CD4-positive, alpha-beta T cell (primary cell): Measurements from ENCODE around the gene GPR148. TPM values are rescaled to one million over a fixed set of nuclear protein-coding genes. Genes with fewer than 3 reads are reported as not detected.

Experiments
- ATAC-seq: fragments of 200-7000 bp; cut with Tn5 transposase; one replicate; pipeline ENCODE4 v1.10.0; 2022; ENCODE audit warnings: mild to moderate bottlenecking; ENCODE audit not compliant: poor library complexity
- CTCF ChIA-PET: fragments of 350-600 bp; sonication (Branson Sonifier 250); formaldehyde crosslinking; loops from one replicate; lab custom pipeline; 2021; ENCODE audit warnings: antibody characterized with exemption, inconsistent platforms; lab: Charles Lee
- POLR2A ChIA-PET: fragments of 350-600 bp; sonication (Branson Sonifier 250); formaldehyde crosslinking; loops from one replicate; lab custom pipeline; 2021; ENCODE audit warnings: antibody characterized with exemption, inconsistent platforms; lab: Charles Lee
- DNase-seq, 14 experiments: peaks; one replicate each; pipeline ENCODE4 v3.0.0-alpha.2; 2013 to 2020; ENCODE audit warnings: mixed read lengths in 2 of 14
- H3K27ac ChIP-seq, 2 donors: one replicate each; pipeline versions ENCODE4 v1.5.1 to v1.7.0; 2013; ENCODE audit warnings: low read length in 2 of 2, low read depth in 1 of 2, mild to moderate bottlenecking in 1 of 2
- H3K27me3 ChIP-seq, 2 experiments: 1 replicate in 1 of 2; 2 replicates in 1 of 2; pipeline versions ENCODE4 v1.6.1 to v1.7.0; 2013; ENCODE audit warnings: low read length in 2 of 2, control low read depth in 1 of 2, mild to moderate bottlenecking in 1 of 2, moderate library complexity in 1 of 2; ENCODE audit not compliant: insufficient read depth in 2 of 2, control insufficient read depth in 1 of 2
- H3K36me3 ChIP-seq: one replicate; pipeline ENCODE4 v1.6.1; 2013; ENCODE audit warnings: low read length, control low read depth; ENCODE audit not compliant: insufficient read depth
- H3K4me1 ChIP-seq: one replicate; pipeline ENCODE4 v1.6.1; 2013; ENCODE audit warnings: low read length, control low read depth; ENCODE audit not compliant: insufficient read depth
- H3K4me3 ChIP-seq: one replicate; pipeline ENCODE4 v1.5.1; 2013; ENCODE audit warnings: mild to moderate bottlenecking, low read length, moderate library complexity
- H3K9me3 ChIP-seq, 2 experiments: 1 replicate in 1 of 2; 2 replicates in 1 of 2; pipeline versions ENCODE4 v1.6.1 to v1.7.0; 2013; ENCODE audit warnings: low read length in 2 of 2, mild to moderate bottlenecking in 2 of 2, control low read depth in 1 of 2, moderate library complexity in 1 of 2; ENCODE audit not compliant: control insufficient read depth in 1 of 2, insufficient read depth in 1 of 2
- H3K27ac Mint-ChIP-seq: one replicate; pipeline ENCODE4 v1.8.0; 2020; ENCODE audit warnings: mixed read lengths
- H3K27me3 Mint-ChIP-seq: one replicate; pipeline ENCODE4 v1.8.0; 2021; ENCODE audit warnings: mixed read lengths
- H3K36me3 Mint-ChIP-seq: one replicate; pipeline ENCODE4 v1.8.0; 2021; ENCODE audit warnings: low read depth, mixed read lengths
- H3K4me1 Mint-ChIP-seq: one replicate; pipeline ENCODE4 v1.8.0; 2021; ENCODE audit warnings: low read depth, mixed read lengths
- H3K4me3 Mint-ChIP-seq: one replicate; pipeline ENCODE4 v1.8.0; 2020; ENCODE audit warnings: mild to moderate bottlenecking, mixed read lengths
- H3K9me3 Mint-ChIP-seq: one replicate; pipeline ENCODE4 v1.8.0; 2020; ENCODE audit warnings: mixed read lengths
- CTCF ChIP-seq: fragments of 200-600 bp; IDR thresholded peaks from one replicate; pipeline ENCODE4 v1.8.0; 2022; ENCODE audit warnings: antibody characterized with exemption, mild to moderate bottlenecking
- intact Hi-C, 2 experiments: fragments of 100-400 bp; cut with DNase I in 1 of 2; cut with micrococcal nuclease in 1 of 2; formaldehyde crosslinking; loops; one replicate each; pipeline versions ENCODE4 v1.15.1 to v1.9.0; 2023 to 2025; cut with DNase I, micrococcal nuclease
- total RNA-seq, 174 experiments: library from RNA in 2 of 174; stranded (reverse) in 2 of 174; gene quantifications; one replicate each; pipeline ENCODE4 v1.2.3 and lab custom pipeline; 2021 to 2026

Gene GPR148
- total RNA-seq, 2 experiments from 2014 or later: not detected

DNA sequence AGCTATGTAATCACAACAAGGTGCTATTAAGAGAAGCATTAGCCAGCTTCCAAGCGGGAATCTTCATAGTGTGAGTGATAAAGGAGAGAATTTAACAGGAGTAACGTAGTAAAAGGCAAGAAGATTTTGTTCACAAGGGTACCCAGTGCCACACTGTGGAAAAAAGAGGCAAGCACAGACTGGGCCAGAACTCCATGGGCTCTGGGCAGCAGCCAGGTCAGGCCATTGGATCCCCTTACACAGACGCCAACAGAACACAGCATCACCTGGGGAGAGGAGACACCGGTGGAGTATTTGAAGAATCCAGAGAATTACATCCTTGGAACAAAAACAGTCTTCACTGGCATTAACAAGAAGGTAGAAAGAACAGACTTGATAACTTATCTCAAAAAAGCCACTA, 47.7 kb downstream of the GPR148 start:
- Mint-ChIP-seq H3K4me3 (no peak overlapping the region), H3K36me3 (no peaks in the 10 kb centered on the region), H3K27me3 (peaks cover 41% of the 10 kb centered on the region), H3K4me1 (no peaks in the 10 kb centered on the region), H3K9me3 (peaks cover 7% of the 10 kb centered on the region), H3K27ac (no peak overlapping the region)
- no peak for TF ChIP-seq CTCF
- H3K27me3 ChIP-seq: peaks cover 0 to 5% of the 10 kb centered on the region in 2 experiments
- ChIA-PET CTCF (no interaction called here), POLR2A (no interaction called here)
- DNase-seq: no peak
- no peaks in the 10 kb centered on the region for H3K4me1 ChIP-seq
- no peak overlapping the region for H3K27ac ChIP-seq
- no peak for ATAC-seq
- intact Hi-C loops: no loop called here
- H3K4me3 ChIP-seq: no peak overlapping the region
- no peaks in the 10 kb centered on the region for H3K36me3 ChIP-seq
- peaks cover 0 to 5% of the 10 kb centered on the region in 2 experiments for H3K9me3 ChIP-seq

DNA sequence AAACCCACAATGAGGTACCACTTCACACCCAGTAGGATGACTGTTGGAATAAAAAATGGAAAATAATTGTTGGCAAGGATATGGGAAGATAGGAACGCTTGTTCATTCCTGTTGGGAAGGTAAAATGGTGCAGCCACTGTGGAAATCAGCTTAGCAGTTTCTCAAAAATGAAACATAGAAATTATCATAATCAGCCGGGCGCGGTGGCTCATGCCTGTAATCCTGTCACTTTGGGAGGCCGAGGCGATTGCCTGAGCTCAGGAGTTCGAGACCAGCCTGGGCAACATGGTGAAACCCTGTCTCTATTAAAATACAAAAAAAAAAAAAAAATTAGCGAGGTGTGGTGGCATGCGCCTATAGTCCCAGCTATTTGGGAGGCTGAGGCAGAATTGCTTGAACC, 49.9 kb downstream of the GPR148 start:
- Histone ChIP-seq H3K4me1 (no peaks in the 10 kb centered on the region), H3K4me3 (no peak overlapping the region), H3K9me3 (no peaks in the 10 kb centered on the region), H3K36me3 (no peaks in the 10 kb centered on the region), H3K27me3 (peaks cover 0 to 5% of the 10 kb centered on the region in 2 experiments), H3K27ac (no peak overlapping the region)
- ATAC-seq (no peak), DNase-seq (no peak)
- ChIA-PET POLR2A (no interaction called here), CTCF (no interaction called here)
- H3K27me3 Mint-ChIP-seq: peaks cover 30% of the 10 kb centered on the region
- no peak for TF ChIP-seq CTCF
- no peak overlapping the region for H3K4me3 Mint-ChIP-seq
- no peaks in the 10 kb centered on the region for H3K4me1 Mint-ChIP-seq
- no peaks in the 10 kb centered on the region for H3K36me3 Mint-ChIP-seq
- no peak overlapping the region for H3K27ac Mint-ChIP-seq
- peaks cover 2% of the 10 kb centered on the region for H3K9me3 Mint-ChIP-seq
- intact Hi-C loops: no loop called here

Other genes starting within 250 kb of the GPR148 start
- not detected for gene POTEI, start 219.7 kb upstream of the GPR148 start, total RNA-seq
- gene CFC1B, start 207.8 kb upstream of the GPR148 start, total RNA-seq: not detected
- not detected for gene CFC1, start 129.5 kb upstream of the GPR148 start, total RNA-seq
- not detected for gene POTEJ, start 117.6 kb upstream of the GPR148 start, total RNA-seq
- gene AMER3, start 26.5 kb downstream of the GPR148 start, total RNA-seq: not detected
- gene ARHGEF4, start 107.8 kb downstream of the GPR148 start, total RNA-seq: 1 to 10 TPM; 3.6 to 4.1 TPM